IPS-15b (cell line): ENCODE data around the gene CRACR2A.

Experiments used
- H3K27me3 ChIP-seq: one replicate; pipeline ENCODE4 v1.6.1; 2013; ENCODE audit warnings: low read length; ENCODE audit not compliant: control insufficient read depth, insufficient read depth
- H3K36me3 ChIP-seq: one replicate; pipeline ENCODE4 v1.6.1; 2013; ENCODE audit warnings: low read length; ENCODE audit not compliant: control insufficient read depth, insufficient read depth
- H3K4me1 ChIP-seq: one replicate; pipeline ENCODE4 v1.6.1; 2013; ENCODE audit warnings: mild to moderate bottlenecking, low read length; ENCODE audit not compliant: control insufficient read depth, insufficient read depth
- H3K4me3 ChIP-seq: one replicate; pipeline ENCODE4 v1.5.1; 2013; ENCODE audit warnings: low read depth, low read length
- H3K9ac ChIP-seq: one replicate; pipeline ENCODE4 v1.6.1; 2013; ENCODE audit warnings: low read depth, mild to moderate bottlenecking, low read length
- H3K9me3 ChIP-seq: one replicate; pipeline ENCODE4 v1.6.1; 2013; ENCODE audit warnings: mild to moderate bottlenecking, low read length; ENCODE audit not compliant: control insufficient read depth, insufficient read depth

The CRACR2A gene

GRCh38 chr12:3615862-3616261 is 137.0 kb downstream of the CRACR2A start:
- H3K27me3 ChIP-seq: no peaks in the 10 kb centered on the region
- H3K4me1 ChIP-seq: no peaks in the 10 kb centered on the region
- H3K36me3 ChIP-seq: no peaks in the 10 kb centered on the region
- H3K4me3 ChIP-seq: no peak overlapping the region
- no peak overlapping the region for H3K9ac ChIP-seq
- H3K9me3 ChIP-seq: no peaks in the 10 kb centered on the region

GRCh38 chr12:3614806-3615466 is 138.0 kb downstream of the CRACR2A start:
- Histone ChIP-seq H3K36me3 (no peaks in the 10 kb centered on the region), H3K4me1 (no peaks in the 10 kb centered on the region), H3K4me3 (no peak overlapping the region), H3K9me3 (no peaks in the 10 kb centered on the region), H3K9ac (no peak overlapping the region), H3K27me3 (no peaks in the 10 kb centered on the region)

- Histone ChIP-seq H3K9me3 (no peaks in the 10 kb centered on the region), H3K36me3 (no peaks in the 10 kb centered on the region), H3K9ac (no peak overlapping the region), H3K27me3 (no peaks in the 10 kb centered on the region), H3K4me1 (no peaks in the 10 kb centered on the region), H3K4me3 (no peak overlapping the region)
Observed at GRCh38 chr12:3613641-3614395, 139.1 kb downstream of the CRACR2A start.

DNA sequence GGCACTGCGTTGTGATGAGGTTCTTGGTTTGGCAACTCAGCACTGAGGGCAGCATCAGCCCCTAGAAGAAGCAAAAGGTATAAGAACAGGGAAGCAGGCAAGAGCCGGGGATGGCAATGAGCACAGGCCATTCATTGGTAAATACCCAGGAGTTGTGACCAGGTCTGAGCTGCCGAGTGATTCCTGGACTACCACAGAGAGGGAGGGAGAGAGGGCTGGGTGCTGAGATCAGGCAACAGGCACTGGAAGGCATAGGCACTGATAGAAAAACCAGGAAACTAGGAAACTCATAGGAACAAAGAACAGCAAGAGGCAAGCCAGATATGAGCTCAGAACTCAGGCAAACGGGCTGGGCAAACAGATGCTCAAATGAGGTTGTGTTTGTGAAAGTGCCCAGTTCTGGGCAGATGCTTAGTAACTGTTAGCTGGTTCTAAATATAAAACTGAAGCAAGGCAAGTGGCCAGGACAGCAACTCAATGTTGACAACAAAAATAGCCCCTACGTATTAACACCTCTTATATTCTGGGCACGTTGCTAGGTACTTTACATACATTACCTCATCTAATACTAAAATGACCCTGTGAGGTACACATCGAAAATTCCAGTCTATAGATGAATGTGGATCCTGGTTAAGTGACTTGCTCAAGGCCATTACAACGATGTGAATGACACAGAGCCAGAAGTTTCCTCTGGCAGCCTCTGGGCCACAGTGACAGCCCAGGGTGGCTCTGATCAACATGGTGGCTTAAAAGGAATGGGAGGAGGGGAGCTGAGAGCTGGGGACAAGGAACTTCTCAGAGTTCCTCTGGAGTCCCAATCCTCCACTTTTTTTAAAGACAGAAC is 140.8 kb downstream of the CRACR2A start:
- Histone ChIP-seq H3K9ac (no peak overlapping the region), H3K4me1 (no peaks in the 10 kb centered on the region), H3K4me3 (no peak overlapping the region), H3K36me3 (no peaks in the 10 kb centered on the region), H3K27me3 (peaks cover 5% of the 10 kb centered on the region), H3K9me3 (no peaks in the 10 kb centered on the region)

DNA sequence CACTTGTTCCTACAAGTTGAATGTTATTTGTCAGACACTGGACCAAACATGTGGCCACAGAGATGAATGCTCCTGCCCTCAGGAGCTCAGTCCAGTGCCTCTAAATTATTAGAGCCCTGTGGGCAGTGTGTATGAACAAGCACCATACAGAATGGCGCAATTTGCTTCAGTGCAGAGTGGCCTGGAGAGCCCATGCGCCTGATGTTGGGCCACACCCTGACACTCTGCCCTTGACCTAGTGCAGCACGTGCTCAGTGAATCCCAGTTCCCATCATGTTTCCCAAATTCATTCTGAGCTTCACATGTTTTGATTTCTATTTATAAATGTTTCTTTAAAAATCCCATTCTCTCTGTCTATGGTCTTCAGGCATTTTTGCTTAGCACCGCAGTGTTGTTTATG is 145.1 kb downstream of the CRACR2A start:
- peaks cover 14% of the 10 kb centered on the region for H3K4me1 ChIP-seq
- H3K9ac ChIP-seq: no peak overlapping the region
- H3K4me3 ChIP-seq: no peak overlapping the region
- H3K27me3 ChIP-seq: peaks cover 17% of the 10 kb centered on the region
- H3K36me3 ChIP-seq: no peaks in the 10 kb centered on the region
- H3K9me3 ChIP-seq: no peaks in the 10 kb centered on the region

GRCh38 chr12:3607039-3607720 is 145.7 kb downstream of the CRACR2A start:
- Histone ChIP-seq H3K9ac (no peak overlapping the region), H3K27me3 (peaks cover 17% of the 10 kb centered on the region), H3K4me3 (no peak overlapping the region), H3K36me3 (no peaks in the 10 kb centered on the region), H3K4me1 (peaks cover 14% of the 10 kb centered on the region), H3K9me3 (no peaks in the 10 kb centered on the region)

DNA sequence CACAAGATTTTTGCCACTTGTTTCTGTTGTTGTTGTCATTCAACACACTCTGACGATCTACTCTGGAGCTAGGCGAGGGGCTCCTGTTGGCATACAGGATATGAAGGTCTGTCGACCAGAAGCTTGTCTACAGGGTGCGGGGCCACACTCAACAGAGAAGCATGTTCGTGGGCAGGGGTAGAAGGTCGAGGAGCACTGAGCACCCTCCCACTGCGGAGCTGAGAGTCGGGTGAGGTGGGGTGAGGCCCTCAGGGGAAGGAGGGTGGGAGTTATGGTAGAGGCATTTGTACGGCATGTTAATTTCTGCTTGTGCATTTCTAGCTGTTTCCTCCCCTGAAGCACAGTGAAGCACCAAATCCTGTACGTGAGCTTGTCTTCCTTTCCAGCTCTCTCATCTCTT is 146.8 kb downstream of the CRACR2A start:
- peak overlapping the region; percentile 30 for H3K4me3 ChIP-seq
- H3K27me3 ChIP-seq: peaks cover 17% of the 10 kb centered on the region

DNA sequence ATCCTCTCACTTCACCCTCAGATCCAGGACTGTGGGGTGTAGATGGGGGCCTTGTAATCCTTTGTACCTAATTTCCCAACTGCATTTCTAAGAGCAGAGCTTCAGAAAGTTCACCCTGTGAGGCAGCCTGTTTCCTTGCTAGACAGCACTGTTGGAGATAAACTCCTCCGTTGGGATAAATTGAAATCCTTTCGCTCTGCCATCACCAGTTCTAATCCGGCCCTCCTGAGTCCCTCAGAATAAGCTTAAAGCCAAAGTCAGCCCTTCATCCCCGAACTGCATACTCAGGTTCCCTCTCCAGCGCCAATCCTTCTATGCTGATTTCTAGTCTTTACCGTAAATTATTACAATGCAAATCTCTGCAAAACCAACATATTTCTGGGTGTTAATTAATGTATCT is 147.2 kb downstream of the CRACR2A start:
- Histone ChIP-seq H3K4me1 (peaks cover 14% of the 10 kb centered on the region), H3K9ac (no peak overlapping the region), H3K4me3 (peak overlapping the region; percentile 30), H3K27me3 (peaks cover 17% of the 10 kb centered on the region), H3K36me3 (no peaks in the 10 kb centered on the region), H3K9me3 (no peaks in the 10 kb centered on the region)

More for the DNA sequence above, 146.8 kb downstream of the CRACR2A start:
- no peaks in the 10 kb centered on the region for H3K9me3 ChIP-seq
- no peak overlapping the region for H3K9ac ChIP-seq
- no peaks in the 10 kb centered on the region for H3K36me3 ChIP-seq
- H3K4me1 ChIP-seq: peaks cover 14% of the 10 kb centered on the region

- Histone ChIP-seq H3K9ac (no peak overlapping the region), H3K36me3 (no peaks in the 10 kb centered on the region), H3K9me3 (no peaks in the 10 kb centered on the region), H3K4me1 (peaks cover 14% of the 10 kb centered on the region), H3K27me3 (peaks cover 17% of the 10 kb centered on the region), H3K4me3 (peak overlapping the region; percentile 30)
Observed at GRCh38 chr12:3604748-3605586, 147.9 kb downstream of the CRACR2A start.

DNA sequence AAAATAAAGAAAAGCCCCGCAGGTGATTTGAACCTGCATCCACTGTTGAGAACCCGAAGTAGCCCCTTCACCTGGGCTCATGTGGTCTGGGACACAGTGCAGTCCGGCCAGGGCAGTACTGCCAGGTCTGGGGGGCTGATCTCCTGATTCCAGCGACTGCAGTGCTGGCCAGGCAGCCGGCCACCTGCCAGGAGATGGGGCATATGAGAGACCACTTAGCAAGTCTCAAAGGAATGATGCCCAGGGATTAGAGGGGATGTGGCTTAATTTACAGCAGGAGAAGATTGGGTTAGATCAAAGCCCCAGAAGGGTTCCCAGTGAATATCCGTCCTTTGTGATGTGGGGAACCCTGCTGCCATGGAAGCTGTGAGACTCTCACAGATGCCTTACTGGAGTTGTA is 148.6 kb downstream of the CRACR2A start:
- H3K4me3 ChIP-seq: peak overlapping the region; percentile 30
- no peaks in the 10 kb centered on the region for H3K36me3 ChIP-seq
- H3K27me3 ChIP-seq: peaks cover 17% of the 10 kb centered on the region
- no peaks in the 10 kb centered on the region for H3K9me3 ChIP-seq
- H3K4me1 ChIP-seq: peaks cover 14% of the 10 kb centered on the region
- no peak overlapping the region for H3K9ac ChIP-seq

GRCh38 chr12:3603576-3603975 is 149.3 kb downstream of the CRACR2A start:
- H3K9me3 ChIP-seq: no peaks in the 10 kb centered on the region
- H3K4me3 ChIP-seq: no peak overlapping the region
- H3K36me3 ChIP-seq: no peaks in the 10 kb centered on the region
- peaks cover 17% of the 10 kb centered on the region for H3K27me3 ChIP-seq
- peaks cover 14% of the 10 kb centered on the region for H3K4me1 ChIP-seq
- no peak overlapping the region for H3K9ac ChIP-seq
